HUDEP-2 (cell line): ENCODE measurements around the gene RAB15.

Experiments used
- DNase-seq, 76 experiments: peaks; one replicate each; lab custom pipeline; 2025; ENCODE audit not compliant: unreplicated experiment in 76 of 76; lab: John Stamatoyannopoulos, UW

Gene RAB15

GRCh38 chr14:64971943-64972791 lies at the start of gene RAB15:
RAB15 (minus strand) TSS chr14:64972336; CDS start chr14:64972076, 260 bp downstream.
- DNase-seq: peak in 4 of 76 experiments; percentile 3 to 12 (median 8)

DNA sequence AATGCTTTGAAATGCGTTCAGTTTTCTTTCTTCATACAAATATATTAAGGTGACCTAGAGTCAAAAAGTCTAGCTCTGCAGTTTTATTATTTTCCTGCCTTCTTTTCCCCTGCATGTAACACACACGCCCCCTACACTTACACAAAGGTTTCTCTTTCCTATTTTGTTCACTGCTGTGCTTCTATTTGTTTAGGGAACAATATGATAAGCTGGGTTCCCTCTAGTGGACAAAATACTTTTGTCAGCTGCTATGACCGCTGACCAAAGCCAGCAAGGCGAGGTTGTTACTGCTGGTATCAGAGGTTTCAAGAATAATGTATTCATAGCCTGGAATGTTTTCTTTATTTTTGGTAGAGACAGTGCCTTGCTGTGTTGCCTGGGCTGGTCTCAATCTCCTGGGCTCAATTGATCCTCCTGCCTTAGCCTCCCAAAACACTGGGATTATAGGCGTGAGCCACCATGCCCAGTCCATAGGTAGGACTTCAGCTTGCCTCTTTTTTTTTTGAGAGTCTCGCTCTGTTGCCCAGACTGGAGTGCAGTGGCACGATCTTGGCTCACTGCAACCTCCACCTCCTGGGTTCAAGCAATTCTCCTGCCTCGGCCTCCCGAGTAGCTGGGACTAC lies 47.9 kb upstream of the RAB15 start:
- peak in 38 of 76 experiments; percentile 1 to 67 (median 30) for DNase-seq

GRCh38 chr14:65016471-65016870 lies 44.3 kb upstream of the RAB15 start:
- no peak for DNase-seq

DNA sequence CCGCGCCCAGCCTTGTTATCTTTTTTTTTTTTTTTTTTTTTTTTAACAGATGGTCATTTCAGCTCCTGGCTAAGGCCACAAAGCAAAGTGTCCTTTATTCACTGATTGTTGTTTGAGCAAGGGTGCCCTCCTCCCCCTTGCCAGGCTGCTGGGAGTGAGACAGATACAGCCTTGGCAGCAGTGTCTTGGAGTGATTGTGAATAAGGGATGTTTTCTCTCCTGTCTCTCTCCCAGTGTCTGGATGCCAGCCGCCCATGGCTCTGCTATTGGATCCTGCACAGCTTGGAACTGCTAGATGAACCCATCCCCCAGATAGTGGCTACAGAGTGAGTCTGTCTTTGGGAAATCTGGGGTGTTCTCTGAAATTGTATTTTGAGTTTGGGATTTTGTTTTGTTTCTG lies 43.3 kb upstream of the RAB15 start:
- DNase-seq: no peak

- no peak for DNase-seq
These were observed 40.2 kb upstream of the RAB15 start for GRCh38 chr14:65012353-65012752.

GRCh38 chr14:65011538-65011937 lies 39.4 kb upstream of the RAB15 start:
- DNase-seq: no peak

GRCh38 chr14:65010211-65010931 lies 38.2 kb upstream of the RAB15 start:
- DNase-seq: no peak

- DNase-seq: no peak
These were observed 35.1 kb upstream of the RAB15 start for GRCh38 chr14:65007202-65007601.

GRCh38 chr14:65006261-65006721 lies 34.2 kb upstream of the RAB15 start:
- DNase-seq: no peak

- no peak for DNase-seq
These were observed 31.3 kb upstream of the RAB15 start for GRCh38 chr14:65003394-65003793.

DNA sequence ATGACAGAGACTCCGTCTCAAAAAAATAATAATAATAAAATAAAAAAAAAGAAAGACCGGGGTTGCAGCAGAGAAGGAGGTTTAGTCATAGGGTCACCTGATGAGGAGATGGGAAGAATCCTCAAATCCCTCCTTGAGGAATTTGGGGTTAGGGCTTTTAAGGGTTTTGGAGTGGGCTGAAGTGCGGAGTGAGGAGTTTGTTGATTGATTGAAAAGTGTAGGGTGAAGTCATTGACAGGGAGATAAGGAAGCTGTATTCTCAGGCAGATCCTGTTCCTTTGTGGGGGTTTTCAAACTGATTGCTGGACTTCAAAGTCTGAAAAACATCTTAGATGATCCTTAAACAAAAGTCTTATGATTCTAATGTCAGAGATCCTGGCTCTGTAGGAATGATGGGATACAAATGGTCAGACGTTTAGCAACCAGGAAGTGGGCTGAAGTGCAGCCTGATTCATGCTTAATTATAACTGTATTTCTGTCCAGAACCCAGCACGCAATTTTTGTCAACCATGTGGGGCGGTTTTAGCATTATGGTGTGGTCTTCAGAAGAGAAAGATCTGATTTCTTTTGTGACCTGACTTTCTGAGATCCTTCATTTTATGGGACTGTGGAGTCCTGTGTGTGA lies 30.6 kb upstream of the RAB15 start:
- DNase-seq: no peak

- DNase-seq: no peak
These were observed 29.6 kb upstream of the RAB15 start for GRCh38 chr14:65001723-65002122.

- no peak for DNase-seq
These were observed 28.9 kb upstream of the RAB15 start for GRCh38 chr14:65000898-65001591.

DNA sequence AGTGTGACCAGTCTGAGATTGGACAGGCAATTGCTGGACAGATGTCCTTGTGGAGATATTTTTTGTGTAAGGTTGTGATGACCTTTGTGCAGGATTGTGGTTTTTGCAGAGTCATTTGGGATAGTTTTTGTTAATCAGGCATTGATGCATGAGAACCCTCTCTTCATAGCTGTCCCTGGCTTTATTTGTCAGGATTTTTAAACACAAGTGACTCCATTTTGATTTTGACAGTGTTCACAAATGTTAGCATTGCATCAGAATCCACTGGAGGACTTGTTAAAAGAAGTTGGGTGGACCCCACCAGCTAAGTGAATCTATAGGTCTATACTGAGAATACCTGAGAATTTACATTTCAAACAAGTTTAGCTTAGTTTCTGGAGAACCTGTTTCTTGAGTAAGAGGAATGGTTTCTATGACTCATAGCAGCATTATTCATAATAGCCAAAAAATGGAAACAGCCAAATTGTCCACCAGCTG lies 26.4 kb upstream of the RAB15 start:
- DNase-seq: no peak

- no peak for DNase-seq
These were observed 25.1 kb upstream of the RAB15 start for GRCh38 chr14:64997108-64997794.

DNA sequence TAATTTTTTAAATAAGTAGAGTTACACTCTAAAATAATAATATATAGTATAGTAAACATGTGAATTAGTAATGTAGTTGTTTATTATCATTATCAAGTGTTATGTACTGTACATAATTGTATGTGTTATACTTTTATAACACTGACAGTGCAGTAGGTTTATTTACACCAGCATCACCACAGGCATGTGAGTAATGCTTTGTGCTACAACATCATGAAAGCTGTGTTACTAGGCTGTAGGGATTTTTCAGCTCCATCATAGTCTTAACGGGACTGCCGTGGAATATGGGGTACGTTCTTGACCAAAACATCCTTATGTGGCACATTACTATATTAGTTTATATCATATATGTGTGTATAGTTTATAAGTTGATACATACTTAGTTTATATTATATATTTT lies 23.2 kb upstream of the RAB15 start:
- DNase-seq: no peak

DNA sequence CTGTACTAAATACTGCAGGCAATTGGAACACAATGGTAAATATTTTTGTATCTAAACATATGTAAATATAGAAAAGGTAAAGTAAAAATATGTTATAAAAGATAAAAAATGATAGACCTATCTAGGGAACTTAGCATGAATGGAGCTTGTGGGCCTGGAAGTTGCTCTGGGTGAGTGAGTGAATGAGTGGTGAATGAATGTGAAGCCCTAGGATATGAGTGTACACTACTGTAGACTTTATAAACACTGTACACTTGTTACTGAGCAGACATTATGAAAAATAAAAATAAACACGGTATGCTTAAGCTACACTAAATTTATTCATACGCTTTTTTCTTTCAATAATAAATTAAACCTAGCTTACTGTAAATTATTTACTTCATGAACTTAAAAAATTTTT lies 22.4 kb upstream of the RAB15 start:
- DNase-seq: no peak

DNA sequence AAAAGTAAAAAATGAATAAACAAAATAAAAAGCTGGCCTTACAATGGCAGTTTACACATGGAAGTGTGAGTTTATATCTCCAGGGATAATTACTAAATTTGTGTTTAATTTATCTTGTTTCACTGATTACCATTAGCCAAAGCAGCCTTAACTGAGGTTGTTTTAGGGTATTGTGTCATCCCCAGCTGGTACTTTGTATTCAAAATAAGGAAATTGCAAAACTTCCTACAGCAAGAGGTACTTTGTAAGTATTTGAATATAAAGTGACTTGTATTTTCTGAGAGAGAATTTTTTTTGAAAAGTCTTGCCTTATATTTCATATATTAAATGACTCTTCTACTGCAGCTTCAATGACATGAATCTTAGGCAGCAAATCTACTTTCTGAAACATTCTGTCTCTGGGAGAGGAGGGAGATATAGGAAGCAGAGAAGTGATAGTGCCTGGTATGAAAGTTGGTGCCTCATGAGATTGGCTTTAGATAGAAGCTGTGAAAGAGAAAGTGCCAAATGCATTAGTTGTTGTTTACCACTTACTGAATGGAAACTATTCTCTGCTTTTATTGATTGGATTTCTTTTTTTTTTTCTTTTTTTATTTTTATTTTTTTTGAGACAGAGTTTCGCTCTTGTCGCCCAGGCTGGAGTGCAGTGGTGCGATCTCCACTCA lies 21.3 kb upstream of the RAB15 start:
- no peak for DNase-seq

DNA sequence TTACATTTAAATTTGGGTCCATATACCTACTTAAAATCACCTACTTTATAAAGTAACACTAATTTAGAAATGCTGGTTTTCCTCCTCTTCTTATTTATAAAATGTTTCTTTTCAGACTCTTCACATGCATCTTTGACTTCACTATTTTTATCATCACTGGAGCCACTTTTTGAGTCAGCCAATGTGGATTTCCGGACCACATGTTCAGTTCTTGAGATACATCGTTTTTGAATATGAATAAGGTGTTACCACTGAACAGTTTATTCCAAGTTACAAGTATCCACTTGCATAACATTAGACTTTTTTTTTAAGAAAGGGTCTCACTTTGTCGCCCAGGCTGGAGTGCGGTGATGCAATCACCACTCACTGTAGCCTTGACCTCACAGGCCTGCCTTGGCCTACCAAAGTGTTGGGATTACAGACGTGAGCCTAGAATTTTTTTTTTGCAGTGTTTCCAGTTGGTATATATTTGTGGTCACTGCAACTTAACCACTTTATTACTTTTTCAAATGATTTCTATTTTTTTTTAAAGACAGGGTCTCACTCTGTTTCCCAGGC lies 20.3 kb upstream of the RAB15 start:
- DNase-seq: no peak
